Eye (tissue), 1 donor: Measurements from ENCODE around the gene KDM4C.
A peak's percentile ranks its signal among the peaks of the same experiment; 100 is the strongest.

Experiments used
- DNase-seq: peaks from one replicate; pipeline ENCODE4 v3.0.0-alpha.2; 2015

The KDM4C gene

GRCh38 chr9:7067169-7067568 lies 309.4 kb downstream of the KDM4C start:
- DNase-seq, result no peak

GRCh38 chr9:7071916-7072315 lies 314.1 kb downstream of the KDM4C start:
- DNase-seq, result no peak

GRCh38 chr9:7073706-7074105 lies 315.9 kb downstream of the KDM4C start:
- DNase-seq, result no peak

GRCh38 chr9:7075154-7075553 lies 317.4 kb downstream of the KDM4C start:
- no peak for DNase-seq

- no peak for DNase-seq
These were observed 321.3 kb downstream of the KDM4C start for GRCh38 chr9:7079051-7079450.

GRCh38 chr9:7081065-7081600 lies 323.4 kb downstream of the KDM4C start:
- no peak for DNase-seq

- no peak for DNase-seq
These were observed 325.4 kb downstream of the KDM4C start for GRCh38 chr9:7083192-7083591.

- DNase-seq, result no peak
These were observed 327.6 kb downstream of the KDM4C start for GRCh38 chr9:7085357-7085756.

- DNase-seq, result no peak
These were observed 328.6 kb downstream of the KDM4C start for GRCh38 chr9:7086389-7086788.

GRCh38 chr9:7088611-7089010 lies 330.8 kb downstream of the KDM4C start:
- no peak for DNase-seq

- DNase-seq, result peak; percentile 14
These were observed 331.8 kb downstream of the KDM4C start for GRCh38 chr9:7089406-7090193.

- no peak for DNase-seq
These were observed 335.3 kb downstream of the KDM4C start for GRCh38 chr9:7093040-7093439.

GRCh38 chr9:7094052-7094451 lies 336.3 kb downstream of the KDM4C start:
- peak; percentile 27 for DNase-seq

GRCh38 chr9:7094576-7094975 lies 336.8 kb downstream of the KDM4C start:
- no peak for DNase-seq

GRCh38 chr9:7095058-7095457 lies 337.3 kb downstream of the KDM4C start:
- DNase-seq, result no peak

GRCh38 chr9:7097040-7097715 lies 339.4 kb downstream of the KDM4C start:
- DNase-seq, result no peak

GRCh38 chr9:7097785-7098752 lies 340.3 kb downstream of the KDM4C start:
- no peak for DNase-seq

- no peak for DNase-seq
These were observed 345.6 kb downstream of the KDM4C start for GRCh38 chr9:7103367-7103766.

- no peak for DNase-seq
These were observed 346.0 kb downstream of the KDM4C start for GRCh38 chr9:7103771-7104170.

GRCh38 chr9:7104625-7105024 lies 346.9 kb downstream of the KDM4C start:
- peak; percentile 60 for DNase-seq

GRCh38 chr9:7105095-7105494 lies 347.3 kb downstream of the KDM4C start:
- peak; percentile 18 for DNase-seq

- no peak for DNase-seq
These were observed 351.2 kb downstream of the KDM4C start for GRCh38 chr9:7108936-7109335.

- DNase-seq, result no peak
These were observed 353.6 kb downstream of the KDM4C start for GRCh38 chr9:7111413-7111812.
